B cell (primary cell): ENCODE results near the gene PFDN5.

Experiments used
- EZH2 ChIP-seq: IDR thresholded peaks from 2 replicates; pipeline ENCODE4 v1.6.1; 2012; ENCODE audit warnings: borderline replicate concordance, low read depth, mild to moderate bottlenecking, moderate library complexity, low read length; ENCODE audit not compliant: insufficient read depth, poor library complexity, severe bottlenecking
- TF ChIP-seq, protein P1 (sequence below): fragments of 200-600 bp; IDR thresholded peaks from one replicate; pipeline ENCODE4 v1.8.0; 2022; ENCODE audit warnings: antibody characterized with exemption, mild to moderate bottlenecking

DNA sequence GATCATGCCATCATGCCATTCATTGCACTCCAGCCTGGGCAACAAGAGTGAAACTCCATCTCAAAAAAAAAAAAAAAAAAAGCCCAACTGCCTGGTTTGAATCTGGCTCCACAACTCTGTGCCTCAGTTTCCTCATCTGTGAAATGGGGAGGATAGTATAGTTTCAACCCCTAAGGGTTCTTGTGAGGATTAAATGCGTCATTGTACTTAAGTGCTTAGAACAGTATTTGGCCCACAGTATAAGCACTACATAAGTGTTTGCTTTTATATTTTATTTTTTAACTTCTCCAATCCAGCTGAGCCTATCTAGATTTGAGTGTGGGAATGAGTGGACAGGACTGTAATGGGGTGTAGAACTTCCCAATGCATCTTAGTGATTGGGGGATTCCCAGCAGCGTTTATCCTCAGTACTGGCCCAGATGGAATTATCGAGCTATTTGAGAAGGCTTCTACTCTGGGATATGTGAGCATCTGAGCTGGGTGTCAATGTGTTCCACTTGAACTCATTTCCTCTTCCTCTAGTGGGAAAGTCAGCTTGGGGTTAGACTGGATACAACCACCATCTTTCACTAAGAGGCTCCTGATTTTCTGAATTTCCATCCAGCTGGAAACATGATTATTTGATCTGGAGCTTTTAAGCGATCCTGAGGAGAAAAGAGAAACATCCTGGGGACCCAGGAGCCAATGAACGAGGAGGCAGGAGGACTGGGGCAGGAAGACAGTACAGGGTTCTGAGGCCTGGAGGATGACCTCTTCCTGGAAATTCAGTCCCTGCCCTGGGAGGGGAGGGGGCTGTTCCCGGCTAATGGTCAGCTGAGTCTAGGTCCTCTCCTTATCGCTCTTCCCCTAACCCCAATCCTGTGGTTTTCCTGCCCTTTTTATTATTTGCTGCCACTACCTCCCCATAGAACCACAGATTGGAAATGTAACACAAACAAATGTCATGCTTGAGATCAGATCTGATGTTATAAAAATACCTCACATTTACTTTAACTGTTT is 36.5 kb upstream of the PFDN5 start:
- no peak for TF ChIP-seq EZH2
- TF ChIP-seq, protein P1, sequence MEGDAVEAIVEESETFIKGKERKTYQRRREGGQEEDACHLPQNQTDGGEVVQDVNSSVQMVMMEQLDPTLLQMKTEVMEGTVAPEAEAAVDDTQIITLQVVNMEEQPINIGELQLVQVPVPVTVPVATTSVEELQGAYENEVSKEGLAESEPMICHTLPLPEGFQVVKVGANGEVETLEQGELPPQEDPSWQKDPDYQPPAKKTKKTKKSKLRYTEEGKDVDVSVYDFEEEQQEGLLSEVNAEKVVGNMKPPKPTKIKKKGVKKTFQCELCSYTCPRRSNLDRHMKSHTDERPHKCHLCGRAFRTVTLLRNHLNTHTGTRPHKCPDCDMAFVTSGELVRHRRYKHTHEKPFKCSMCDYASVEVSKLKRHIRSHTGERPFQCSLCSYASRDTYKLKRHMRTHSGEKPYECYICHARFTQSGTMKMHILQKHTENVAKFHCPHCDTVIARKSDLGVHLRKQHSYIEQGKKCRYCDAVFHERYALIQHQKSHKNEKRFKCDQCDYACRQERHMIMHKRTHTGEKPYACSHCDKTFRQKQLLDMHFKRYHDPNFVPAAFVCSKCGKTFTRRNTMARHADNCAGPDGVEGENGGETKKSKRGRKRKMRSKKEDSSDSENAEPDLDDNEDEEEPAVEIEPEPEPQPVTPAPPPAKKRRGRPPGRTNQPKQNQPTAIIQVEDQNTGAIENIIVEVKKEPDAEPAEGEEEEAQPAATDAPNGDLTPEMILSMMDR: no peak
